ENCODE results near the gene PPP1R15B. TPM values are rescaled to one million over a fixed set of nuclear protein-coding genes. Genes with fewer than 3 reads are reported as not detected.

PPP1R15B gene
- total and polyA plus RNA-seq, 4 donors = 13.0 to 54.0 (median 26.1) TPM

DNA sequence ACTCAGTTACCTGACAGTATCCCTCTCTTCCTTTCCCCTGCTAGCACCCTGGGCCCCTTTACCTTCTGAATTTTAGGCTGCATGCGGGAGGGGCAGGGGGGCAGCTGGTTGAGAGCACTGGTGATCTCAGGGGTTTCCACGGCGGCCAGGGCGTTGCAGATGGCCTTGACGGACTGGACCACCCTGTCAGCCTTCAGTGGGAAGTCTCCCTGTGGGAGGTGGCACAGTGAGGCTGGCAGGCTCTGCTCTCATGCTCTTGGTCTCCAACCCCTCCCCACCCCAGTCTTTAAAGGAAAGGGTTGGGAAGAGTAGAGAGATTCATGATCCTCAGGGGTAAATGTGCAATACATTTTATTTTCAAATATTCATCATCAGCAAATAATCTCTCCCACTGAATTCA is 46.0 kb upstream of the PPP1R15B start:
- DNase-seq (ENCODE audit: low spot score) = no peak
- Histone ChIP-seq H3K27me3 (ENCODE audit: control insufficient read depth in 4 of 4, insufficient read depth in 4 of 4, low read length in 3 of 4) (no peaks in the 10 kb centered on the region), H3K36me3 (ENCODE audit: control insufficient read depth in 4 of 4, insufficient read depth in 3 of 4, low read depth in 1 of 4, low read length in 3 of 4) (peaks cover 9 to 27% (median 17%) of the 10 kb centered on the region in 4 donors), H3K4me1 (ENCODE audit: control insufficient read depth in 4 of 4, insufficient read depth in 4 of 4, low read length in 3 of 4) (no peaks in the 10 kb centered on the region), H3K27ac (ENCODE audit: low read depth in 1 of 2, low read length in 2 of 2) (no peak overlapping the region), H3K9me3 (ENCODE audit: control insufficient read depth in 4 of 4, low read length in 3 of 4) (no peaks in the 10 kb centered on the region), H3K4me3 (ENCODE audit: low read depth in 1 of 3, low read length in 3 of 3) (no peak overlapping the region), H3K9ac (ENCODE audit: low read depth in 1 of 2, low read length in 2 of 2) (no peak overlapping the region)
- TF ChIP-seq, protein P1, sequence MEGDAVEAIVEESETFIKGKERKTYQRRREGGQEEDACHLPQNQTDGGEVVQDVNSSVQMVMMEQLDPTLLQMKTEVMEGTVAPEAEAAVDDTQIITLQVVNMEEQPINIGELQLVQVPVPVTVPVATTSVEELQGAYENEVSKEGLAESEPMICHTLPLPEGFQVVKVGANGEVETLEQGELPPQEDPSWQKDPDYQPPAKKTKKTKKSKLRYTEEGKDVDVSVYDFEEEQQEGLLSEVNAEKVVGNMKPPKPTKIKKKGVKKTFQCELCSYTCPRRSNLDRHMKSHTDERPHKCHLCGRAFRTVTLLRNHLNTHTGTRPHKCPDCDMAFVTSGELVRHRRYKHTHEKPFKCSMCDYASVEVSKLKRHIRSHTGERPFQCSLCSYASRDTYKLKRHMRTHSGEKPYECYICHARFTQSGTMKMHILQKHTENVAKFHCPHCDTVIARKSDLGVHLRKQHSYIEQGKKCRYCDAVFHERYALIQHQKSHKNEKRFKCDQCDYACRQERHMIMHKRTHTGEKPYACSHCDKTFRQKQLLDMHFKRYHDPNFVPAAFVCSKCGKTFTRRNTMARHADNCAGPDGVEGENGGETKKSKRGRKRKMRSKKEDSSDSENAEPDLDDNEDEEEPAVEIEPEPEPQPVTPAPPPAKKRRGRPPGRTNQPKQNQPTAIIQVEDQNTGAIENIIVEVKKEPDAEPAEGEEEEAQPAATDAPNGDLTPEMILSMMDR (IDR thresholded peaks at IDR 0.05; ENCODE audit: low read depth, low read length, missing input control) = no peak
- TF ChIP-seq FOXA2 (IDR thresholded peaks at IDR 0.05) (no peak), HNF4G (IDR thresholded peaks at IDR 0.05) (no peak), RXRA (IDR thresholded peaks at IDR 0.05) (no peak), FOXA1 (IDR thresholded peaks at IDR 0.05) (no peak), RAD21 (IDR thresholded peaks at IDR 0.05) (no peak)
- TF ChIP-seq, protein P2, sequence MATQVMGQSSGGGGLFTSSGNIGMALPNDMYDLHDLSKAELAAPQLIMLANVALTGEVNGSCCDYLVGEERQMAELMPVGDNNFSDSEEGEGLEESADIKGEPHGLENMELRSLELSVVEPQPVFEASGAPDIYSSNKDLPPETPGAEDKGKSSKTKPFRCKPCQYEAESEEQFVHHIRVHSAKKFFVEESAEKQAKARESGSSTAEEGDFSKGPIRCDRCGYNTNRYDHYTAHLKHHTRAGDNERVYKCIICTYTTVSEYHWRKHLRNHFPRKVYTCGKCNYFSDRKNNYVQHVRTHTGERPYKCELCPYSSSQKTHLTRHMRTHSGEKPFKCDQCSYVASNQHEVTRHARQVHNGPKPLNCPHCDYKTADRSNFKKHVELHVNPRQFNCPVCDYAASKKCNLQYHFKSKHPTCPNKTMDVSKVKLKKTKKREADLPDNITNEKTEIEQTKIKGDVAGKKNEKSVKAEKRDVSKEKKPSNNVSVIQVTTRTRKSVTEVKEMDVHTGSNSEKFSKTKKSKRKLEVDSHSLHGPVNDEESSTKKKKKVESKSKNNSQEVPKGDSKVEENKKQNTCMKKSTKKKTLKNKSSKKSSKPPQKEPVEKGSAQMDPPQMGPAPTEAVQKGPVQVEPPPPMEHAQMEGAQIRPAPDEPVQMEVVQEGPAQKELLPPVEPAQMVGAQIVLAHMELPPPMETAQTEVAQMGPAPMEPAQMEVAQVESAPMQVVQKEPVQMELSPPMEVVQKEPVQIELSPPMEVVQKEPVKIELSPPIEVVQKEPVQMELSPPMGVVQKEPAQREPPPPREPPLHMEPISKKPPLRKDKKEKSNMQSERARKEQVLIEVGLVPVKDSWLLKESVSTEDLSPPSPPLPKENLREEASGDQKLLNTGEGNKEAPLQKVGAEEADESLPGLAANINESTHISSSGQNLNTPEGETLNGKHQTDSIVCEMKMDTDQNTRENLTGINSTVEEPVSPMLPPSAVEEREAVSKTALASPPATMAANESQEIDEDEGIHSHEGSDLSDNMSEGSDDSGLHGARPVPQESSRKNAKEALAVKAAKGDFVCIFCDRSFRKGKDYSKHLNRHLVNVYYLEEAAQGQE (IDR thresholded peaks at IDR 0.05) = no peak
- TF ChIP-seq, protein P3, sequence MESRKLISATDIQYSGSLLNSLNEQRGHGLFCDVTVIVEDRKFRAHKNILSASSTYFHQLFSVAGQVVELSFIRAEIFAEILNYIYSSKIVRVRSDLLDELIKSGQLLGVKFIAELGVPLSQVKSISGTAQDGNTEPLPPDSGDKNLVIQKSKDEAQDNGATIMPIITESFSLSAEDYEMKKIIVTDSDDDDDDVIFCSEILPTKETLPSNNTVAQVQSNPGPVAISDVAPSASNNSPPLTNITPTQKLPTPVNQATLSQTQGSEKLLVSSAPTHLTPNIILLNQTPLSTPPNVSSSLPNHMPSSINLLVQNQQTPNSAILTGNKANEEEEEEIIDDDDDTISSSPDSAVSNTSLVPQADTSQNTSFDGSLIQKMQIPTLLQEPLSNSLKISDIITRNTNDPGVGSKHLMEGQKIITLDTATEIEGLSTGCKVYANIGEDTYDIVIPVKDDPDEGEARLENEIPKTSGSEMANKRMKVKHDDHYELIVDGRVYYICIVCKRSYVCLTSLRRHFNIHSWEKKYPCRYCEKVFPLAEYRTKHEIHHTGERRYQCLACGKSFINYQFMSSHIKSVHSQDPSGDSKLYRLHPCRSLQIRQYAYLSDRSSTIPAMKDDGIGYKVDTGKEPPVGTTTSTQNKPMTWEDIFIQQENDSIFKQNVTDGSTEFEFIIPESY (IDR thresholded peaks at IDR 0.05) = no peak
- TF ChIP-seq, protein P4, sequence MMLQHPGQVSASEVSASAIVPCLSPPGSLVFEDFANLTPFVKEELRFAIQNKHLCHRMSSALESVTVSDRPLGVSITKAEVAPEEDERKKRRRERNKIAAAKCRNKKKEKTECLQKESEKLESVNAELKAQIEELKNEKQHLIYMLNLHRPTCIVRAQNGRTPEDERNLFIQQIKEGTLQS (IDR thresholded peaks at IDR 0.05) = no peak
- WGBS = 96% methylated on average over 5 of the region's 5 CpGs

DNA sequence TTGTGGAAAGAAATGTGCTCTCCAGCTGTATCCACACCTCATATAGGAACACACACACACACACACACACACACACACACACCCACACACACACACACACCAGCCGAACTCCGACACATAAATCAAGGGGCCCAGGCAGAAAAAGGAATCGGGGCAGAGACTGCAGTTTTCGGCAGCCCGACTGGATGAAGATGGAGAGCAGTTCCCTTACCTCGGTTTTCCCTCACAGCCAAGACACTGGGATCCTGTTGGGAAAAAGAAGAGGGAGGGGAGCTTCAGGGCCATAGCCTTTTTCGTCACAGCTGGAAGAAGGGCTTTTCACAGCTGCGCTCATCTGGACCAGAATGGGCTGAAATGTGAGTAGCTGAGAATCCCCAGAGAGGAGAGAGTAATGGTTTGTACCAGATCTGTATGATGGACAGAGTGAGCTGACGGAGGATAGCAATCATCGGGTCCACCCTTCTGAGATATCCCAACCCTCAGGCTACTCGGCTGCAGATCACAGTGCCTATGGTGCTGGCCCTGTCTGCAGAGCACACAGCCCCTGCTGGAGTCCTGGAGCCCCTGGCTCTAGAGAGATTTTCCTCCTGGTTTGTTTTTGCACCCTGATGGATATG is 45.3 kb upstream of the PPP1R15B start:
- WGBS = 90% methylated on average over 11 of the region's 11 CpGs
- H3K9ac ChIP-seq (ENCODE audit: low read depth in 1 of 2, low read length in 2 of 2) = no peak overlapping the region
- H3K27ac ChIP-seq (ENCODE audit: low read depth in 1 of 2, low read length in 2 of 2) = no peak overlapping the region
- peaks cover 0 to 2% (median 0%) of the 10 kb centered on the region in 4 donors for H3K4me1 ChIP-seq (ENCODE audit: control insufficient read depth in 4 of 4, insufficient read depth in 4 of 4, low read length in 3 of 4)
- no peaks in the 10 kb centered on the region for H3K9me3 ChIP-seq (ENCODE audit: control insufficient read depth in 4 of 4, low read length in 3 of 4)
- no peak overlapping the region for H3K4me3 ChIP-seq (ENCODE audit: low read depth in 1 of 3, low read length in 3 of 3)
- H3K36me3 ChIP-seq (ENCODE audit: control insufficient read depth in 4 of 4, insufficient read depth in 3 of 4, low read depth in 1 of 4, low read length in 3 of 4) = peaks cover 9 to 27% (median 16%) of the 10 kb centered on the region in 4 donors
- no peak for DNase-seq (ENCODE audit: low spot score)
- TF ChIP-seq, protein P1 (IDR thresholded peaks at IDR 0.05; ENCODE audit: low read depth, low read length, missing input control) = no peak
- H3K27me3 ChIP-seq (ENCODE audit: control insufficient read depth in 4 of 4, insufficient read depth in 4 of 4, low read length in 3 of 4) = no peaks in the 10 kb centered on the region
